GM23338 (cell line): ENCODE results near the gene PRR22. TPM values are rescaled to one million over a fixed set of nuclear protein-coding genes. Genes with fewer than 3 reads are reported as not detected.

Experiments
- ATAC-seq: fragments of 200-7000 bp; cut with Tn5 transposase; 3 replicates; pipeline ENCODE4 v1.9.1; 2020
- DNase-seq: peaks from one replicate; pipeline ENCODE4 v3.0.0-alpha.2; 2015; ENCODE audit warnings: low spot score
- H2AFZ ChIP-seq: fragments of 200-600 bp; sonication (generic); 2 replicates; pipeline ENCODE4 v1.8.0; 2016; ENCODE audit warnings: antibody characterized with exemption, mild to moderate bottlenecking, moderate library complexity
- H3F3A ChIP-seq: fragments of 200-600 bp; sonication (generic); replicated peaks from 2 replicates; pipeline ENCODE4 v1.8.0; 2017; ENCODE audit warnings: antibody characterized with exemption, mixed run types, low read depth
- H3K27ac ChIP-seq: fragments of 200-600 bp; sonication (generic); 2 replicates; pipeline ENCODE4 v1.6.1; 2016; ENCODE audit warnings: low read depth
- H3K27me3 ChIP-seq: fragments of 200-600 bp; sonication (generic); 2 replicates; pipeline ENCODE4 v1.8.0; 2016; ENCODE audit warnings: mild to moderate bottlenecking, mixed run types, moderate library complexity; ENCODE audit not compliant: insufficient read depth
- H3K36me3 ChIP-seq: fragments of 200-600 bp; sonication (generic); 2 replicates; pipeline ENCODE4 v1.8.0; 2016; ENCODE audit warnings: mild to moderate bottlenecking; ENCODE audit not compliant: insufficient read depth
- H3K4me1 ChIP-seq: fragments of 200-600 bp; sonication (generic); 2 replicates; pipeline ENCODE4 v1.8.0; 2016; ENCODE audit warnings: mild to moderate bottlenecking, moderate library complexity; ENCODE audit not compliant: insufficient read depth
- H3K4me2 ChIP-seq: fragments of 200-600 bp; sonication (generic); 2 replicates; pipeline ENCODE4 v1.7.1; 2017; ENCODE audit warnings: mixed run types
- H3K4me3 ChIP-seq: fragments of 200-600 bp; sonication (generic); 2 replicates; pipeline ENCODE4 v1.6.1; 2016; ENCODE audit warnings: mixed run types
- H3K79me2 ChIP-seq: fragments of 200-600 bp; sonication (generic); replicated peaks from 2 replicates; pipeline ENCODE4 v1.8.0; 2017; ENCODE audit warnings: mild to moderate bottlenecking; ENCODE audit not compliant: insufficient read depth
- H3K9me2 ChIP-seq: fragments of 200-600 bp; sonication (generic); 2 replicates; pipeline ENCODE4 v1.8.0; 2017; ENCODE audit not compliant: insufficient read depth
- H4K20me1 ChIP-seq: fragments of 200-600 bp; sonication (generic); replicated peaks from 2 replicates; pipeline ENCODE4 v1.8.0; 2017; ENCODE audit warnings: mild to moderate bottlenecking; ENCODE audit not compliant: insufficient read depth
- H3K27ac Mint-ChIP-seq: 2 replicates; pipeline ENCODE4 v1.8.0; 2020; ENCODE audit warnings: inconsistent platforms, mild to moderate bottlenecking, moderate library complexity, mixed read lengths
- H3K27me3 Mint-ChIP-seq: 3 replicates; pipeline ENCODE4 v1.8.0; 2022; ENCODE audit warnings: low read depth, mild to moderate bottlenecking, moderate library complexity, mixed read lengths, inconsistent platforms; ENCODE audit not compliant: insufficient read depth, poor library complexity
- H3K36me3 Mint-ChIP-seq: 3 replicates; pipeline ENCODE4 v1.8.0; 2021; ENCODE audit warnings: low read depth, mild to moderate bottlenecking, inconsistent platforms, moderate library complexity, mixed read lengths
- H3K4me1 Mint-ChIP-seq: 3 replicates; pipeline ENCODE4 v1.8.0; 2020; ENCODE audit warnings: mild to moderate bottlenecking, inconsistent platforms, mixed read lengths
- H3K4me3 Mint-ChIP-seq: 3 replicates; pipeline ENCODE4 v1.8.0; 2021; ENCODE audit warnings: moderate library complexity, mild to moderate bottlenecking, inconsistent platforms, mixed read lengths
- H3K9me3 Mint-ChIP-seq: 3 replicates; pipeline ENCODE4 v1.8.0; 2020; ENCODE audit warnings: moderate library complexity, mild to moderate bottlenecking, inconsistent platforms, mixed read lengths
- CREB1 ChIP-seq: fragments of 250-450 bp; sonication (Bioruptor Pico); IDR thresholded peaks from 2 replicates; pipeline ENCODE4 v1.5.0; 2020; ENCODE audit warnings: low read depth, mild to moderate bottlenecking, moderate library complexity
- CTCF ChIP-seq, 2 experiments: fragments of 200-600 bp in 1 of 2; sonication (generic) in 1 of 2; conservative IDR thresholded peaks; 2 replicates each; pipeline versions ENCODE4 v1.5.1 to v1.6.1; 2016 to 2017; ENCODE audit warnings: antibody characterized with exemption in 2 of 2, low read depth in 2 of 2, mild to moderate bottlenecking in 2 of 2, moderate library complexity in 1 of 2
- ETS1 ChIP-seq: IDR thresholded peaks from 2 replicates; pipeline ENCODE4 v1.6.1; 2016; ENCODE audit warnings: antibody characterized with exemption
- EZH2 ChIP-seq: fragments of 200-600 bp; sonication (generic); IDR thresholded peaks from one replicate; pipeline ENCODE4 v1.8.0; 2017; ENCODE audit warnings: antibody characterized with exemption, mild to moderate bottlenecking, low read depth; ENCODE audit not compliant: unreplicated experiment
- EZH2phosphoT487 ChIP-seq: fragments of 200-600 bp; sonication (generic); IDR thresholded peaks from one replicate; pipeline ENCODE4 v1.8.1; 2018; ENCODE audit warnings: antibody characterized with exemption; ENCODE audit not compliant: unreplicated experiment
- JUNB ChIP-seq: IDR thresholded peaks from one replicate; pipeline ENCODE4 v1.6.1; 2016; ENCODE audit warnings: antibody characterized with exemption; ENCODE audit not compliant: unreplicated experiment
- NANOG ChIP-seq: IDR thresholded peaks from 2 replicates; pipeline ENCODE4 v1.6.1; 2016; ENCODE audit warnings: antibody characterized with exemption, borderline replicate concordance
- POLR2AphosphoS5 ChIP-seq: IDR thresholded peaks from 2 replicates; pipeline ENCODE4 v1.6.1; 2016; ENCODE audit warnings: antibody characterized with exemption, low read depth
- REST ChIP-seq: IDR thresholded peaks from one replicate; pipeline ENCODE4 v1.6.1; 2018; ENCODE audit warnings: antibody characterized with exemption; ENCODE audit not compliant: unreplicated experiment
- STAT1 ChIP-seq: IDR thresholded peaks from one replicate; pipeline ENCODE4 v1.6.1; 2016; ENCODE audit warnings: antibody characterized with exemption; ENCODE audit not compliant: unreplicated experiment
- ZNF114 ChIP-seq: fragments of 250-450 bp; sonication (Bioruptor Pico); IDR thresholded peaks from 2 replicates; pipeline ENCODE4 v1.5.0; 2020; ENCODE audit warnings: mild to moderate bottlenecking, moderate library complexity
- ZNF331 ChIP-seq: fragments of 250-450 bp; sonication (Bioruptor Pico); IDR thresholded peaks from 2 replicates; pipeline ENCODE4 v1.5.0; 2020; ENCODE audit warnings: low read depth, mild to moderate bottlenecking, moderate library complexity
- ZNF462 ChIP-seq: fragments of 250-450 bp; sonication (Bioruptor Pico); IDR thresholded peaks from 2 replicates; pipeline ENCODE4 v1.5.0; 2020; ENCODE audit warnings: mild to moderate bottlenecking, moderate library complexity
- polyA plus RNA-seq: library from polyadenylated mRNA; unstranded; fragments of >200 nt; fragmentation: Nextera tagmentation; extraction: Ambion mirVana; gene quantifications from 2 replicates; pipeline ENCODE4 v1.2.1, GENCODE V29; 2016
- total RNA-seq: library from RNA; depleted of rRNA; stranded (reverse); fragments of >200 nt; shearing (Covaris generic); gene quantifications from 2 replicates; pipeline ENCODE4 v1.2.3, GENCODE V29; 2014

Gene PRR22
- total and polyA plus RNA-seq, 2 experiments from 2014 or later: 1.0 to 1.2 TPM

GRCh38 chr19:5827342-5827890 lies 42.9 kb upstream of the PRR22 start:
- 0 out of 3 replicates have a peak, but pooled peaks cover 2% of the 10 kb centered on the region for H3K9me3 Mint-ChIP-seq
- no peak overlapping the region for H3K27ac ChIP-seq
- peak overlapping the region; percentile 73 for H3K4me2 ChIP-seq

More at GRCh38 chr19:5827342-5827890, 42.9 kb upstream of the PRR22 start:
- no peaks in the 10 kb centered on the region for H3K27me3 ChIP-seq
- Mint-ChIP-seq H3K4me3 (peak overlapping the region; percentile 95), H3K4me1 (peaks cover 7% of the 10 kb centered on the region), H3K27ac (no peak overlapping the region), H3K36me3 (no peaks in the 10 kb centered on the region), H3K27me3 (peaks cover 25% of the 10 kb centered on the region)
- no peak for DNase-seq
- no peaks in the 10 kb centered on the region for H3F3A ChIP-seq
- H3K9me2 ChIP-seq: no peaks in the 10 kb centered on the region
- peak overlapping the region; percentile 86 for H3K4me3 ChIP-seq
- ATAC-seq: no peak
- H3K4me1 ChIP-seq: peaks cover 4% of the 10 kb centered on the region; the same call in 1 of the 2 replicates
- no peaks in the 10 kb centered on the region for H4K20me1 ChIP-seq
- no peaks in the 10 kb centered on the region for H3K36me3 ChIP-seq
- no peaks in the 10 kb centered on the region for H3K79me2 ChIP-seq
- no peak overlapping the region for H2AFZ ChIP-seq
- no peak for TF ChIP-seq JUNB
- TF ChIP-seq STAT1: no peak
- no peak for TF ChIP-seq REST
- TF ChIP-seq EZH2phosphoT487: no peak
- TF ChIP-seq CTCF (conservative IDR thresholded peaks at IDR 0.05; ENCODE audit: low read depth in 2 of 2): no peak
- TF ChIP-seq ETS1: no peak
- TF ChIP-seq POLR2AphosphoS5: no peak
- no peak for TF ChIP-seq ZNF331
- TF ChIP-seq CREB1 (CRISPR knock-in tag): no peak
- TF ChIP-seq EZH2: no peak
- no peak for TF ChIP-seq ZNF462 (CRISPR knock-in tag)
- TF ChIP-seq NANOG: no peak
- no peak for TF ChIP-seq ZNF114 (CRISPR knock-in tag)
